ENCODE measurements around the gene MLIP.

The MLIP gene

DNA sequence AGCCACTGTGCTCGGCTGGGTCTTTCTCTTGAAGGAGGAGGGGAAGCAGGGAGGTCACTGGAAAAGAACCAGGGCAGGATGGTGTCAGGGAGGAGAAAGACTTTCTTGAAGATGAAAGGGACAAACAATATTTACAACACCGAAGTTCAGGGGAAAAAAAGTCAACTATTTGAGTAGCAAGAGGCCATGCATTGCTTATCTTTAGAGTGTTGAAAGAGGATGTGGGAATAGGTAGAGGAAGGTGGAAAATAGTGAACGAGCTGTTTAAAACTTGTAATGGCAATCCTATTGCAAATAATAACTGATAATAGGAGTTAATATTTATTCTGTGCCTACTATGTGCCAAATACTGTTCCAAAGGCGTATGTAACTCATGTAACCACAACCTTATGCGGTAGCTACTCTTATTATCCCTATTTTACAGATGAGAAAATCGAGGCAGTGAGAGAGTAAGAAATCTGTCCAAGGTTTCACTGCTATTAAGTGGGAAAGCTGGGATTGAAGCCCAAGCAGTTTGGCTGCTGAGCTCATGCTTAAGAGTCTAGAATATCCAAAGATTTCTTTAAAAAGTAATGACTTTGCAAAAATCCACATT lies 12.7 kb upstream of the MLIP start:
- DNase-seq = no peak

DNA sequence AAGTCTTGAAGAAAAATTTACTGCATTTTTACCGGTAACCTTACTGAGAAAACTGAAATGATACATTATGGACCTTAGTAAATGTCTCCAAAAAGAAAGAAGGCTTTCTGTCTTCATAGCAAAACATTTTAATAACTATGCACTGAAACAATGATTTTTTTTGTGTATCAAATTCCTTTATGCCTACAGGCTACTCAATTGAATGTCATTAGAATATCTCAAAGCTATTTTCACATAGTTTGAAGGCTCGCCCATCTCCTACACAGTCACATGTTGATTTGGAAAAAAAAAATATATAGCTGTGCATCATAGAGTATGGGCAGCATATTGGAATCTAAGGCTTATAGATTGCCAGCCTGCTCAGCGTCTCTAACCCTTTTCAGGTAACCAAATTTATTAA lies 12.0 kb upstream of the MLIP start:
- no peak for DNase-seq

DNA sequence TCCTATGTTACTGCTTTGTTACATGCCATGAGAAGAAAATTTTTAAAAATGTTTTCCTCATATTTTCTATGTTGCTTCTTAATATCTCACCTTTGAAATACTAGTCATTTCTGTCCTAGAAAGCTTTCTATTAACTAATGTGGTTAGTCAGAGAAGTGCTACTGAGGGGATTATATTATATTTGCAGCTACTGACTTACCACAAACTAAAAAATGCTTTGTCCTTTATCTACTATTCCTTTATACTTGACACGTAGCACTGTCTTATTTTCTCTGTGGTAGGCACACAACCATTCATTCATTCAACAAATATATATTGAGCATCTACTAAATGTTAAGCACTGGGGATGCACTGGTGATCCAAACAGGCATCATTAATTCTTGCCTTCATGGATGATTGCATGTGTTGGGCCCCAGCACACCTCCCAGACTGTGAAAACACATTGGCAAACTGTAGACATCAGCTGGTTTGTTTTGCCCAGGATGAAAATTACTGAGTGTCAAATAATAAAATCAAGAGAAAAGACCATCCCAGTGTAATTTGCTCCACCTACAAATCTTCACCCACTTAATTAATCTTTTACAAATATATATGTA lies 10.7 kb upstream of the MLIP start:
- no peak for DNase-seq

DNA sequence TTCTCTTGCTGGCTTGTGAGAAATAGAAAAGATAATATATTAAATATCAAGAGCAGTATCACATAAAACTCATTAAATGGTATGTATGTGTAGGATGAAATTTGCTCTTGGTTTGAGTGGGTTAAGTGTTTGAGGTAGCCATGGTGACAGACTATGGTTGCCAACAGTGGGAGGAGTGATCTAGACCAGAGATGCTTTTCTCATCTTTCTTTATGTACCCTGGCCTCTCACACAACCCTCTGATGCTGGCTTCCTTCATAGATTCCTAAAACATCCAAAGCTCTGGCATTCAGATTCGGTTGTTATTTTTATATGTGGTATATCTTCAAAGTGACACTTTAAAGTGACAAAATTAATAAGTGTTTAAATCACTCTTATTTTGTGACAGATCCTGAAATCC lies 9.0 kb upstream of the MLIP start:
- no peak for DNase-seq

DNA sequence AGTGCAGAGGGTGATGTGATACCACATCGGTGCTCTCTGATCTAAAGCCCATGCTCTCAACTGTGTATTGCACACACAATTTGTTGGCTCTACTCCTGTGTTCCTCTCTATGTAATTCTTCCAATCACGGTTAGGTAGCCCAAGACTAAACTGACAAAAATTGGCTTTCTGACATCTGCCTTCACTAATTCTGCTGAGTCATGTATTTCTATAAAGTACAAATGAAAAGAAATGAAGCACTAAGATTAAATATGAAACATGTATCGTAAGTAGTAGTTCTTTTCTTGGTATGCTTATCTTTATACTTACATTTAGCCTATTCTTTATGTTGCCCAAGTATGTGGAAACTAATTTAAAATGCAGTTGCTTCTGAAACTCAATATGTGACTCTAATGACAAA lies 7.7 kb upstream of the MLIP start:
- no peak for DNase-seq

DNA sequence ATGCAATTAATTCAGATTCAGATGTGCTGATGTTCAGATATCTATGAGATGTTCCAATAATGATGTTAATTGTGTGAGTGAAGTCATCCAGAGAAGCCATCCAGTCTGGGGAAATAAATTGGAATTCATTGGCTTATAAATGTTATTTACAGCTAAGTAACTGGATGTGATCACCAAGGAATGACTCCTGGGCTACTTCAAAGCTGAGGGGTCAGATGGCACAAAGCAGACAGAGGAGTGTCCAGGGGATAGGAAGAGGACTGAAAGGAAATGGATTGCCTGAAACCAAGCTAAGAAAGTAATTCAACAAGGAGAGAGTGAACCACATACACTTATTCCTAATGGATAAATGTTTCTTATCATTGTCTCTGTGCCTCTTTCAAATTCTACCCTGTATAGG lies 4.5 kb upstream of the MLIP start:
- no peak for DNase-seq

DNA sequence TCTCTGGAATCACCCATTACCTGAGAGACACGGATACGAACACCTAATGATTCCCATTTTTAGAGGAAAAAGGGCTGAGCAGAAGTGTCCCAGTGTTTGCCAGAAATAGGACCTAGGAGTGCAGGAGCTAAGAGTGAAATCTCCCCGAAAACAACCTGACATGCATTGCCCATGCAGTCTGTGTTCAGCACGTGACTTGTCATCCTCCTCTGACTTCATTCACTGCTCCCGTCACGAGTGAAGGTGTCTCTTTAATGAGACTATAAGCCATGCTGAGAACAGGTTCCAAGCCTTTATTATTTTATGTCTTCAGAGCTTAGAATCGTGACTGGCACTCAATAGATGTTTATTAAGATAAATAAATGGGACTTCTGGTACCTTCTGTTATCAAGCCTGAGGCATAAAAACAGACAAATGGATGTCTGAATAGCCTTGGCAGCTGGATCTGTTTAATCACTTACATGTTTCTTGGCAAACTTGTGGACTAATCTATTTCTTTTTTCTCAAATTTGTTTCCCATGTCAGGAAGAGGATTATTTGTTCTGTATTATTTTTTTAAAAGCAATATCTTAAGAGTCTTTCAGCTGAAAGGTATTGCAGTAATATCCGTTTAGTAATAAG lies 3.7 kb upstream of the MLIP start:
- no peak for DNase-seq

DNA sequence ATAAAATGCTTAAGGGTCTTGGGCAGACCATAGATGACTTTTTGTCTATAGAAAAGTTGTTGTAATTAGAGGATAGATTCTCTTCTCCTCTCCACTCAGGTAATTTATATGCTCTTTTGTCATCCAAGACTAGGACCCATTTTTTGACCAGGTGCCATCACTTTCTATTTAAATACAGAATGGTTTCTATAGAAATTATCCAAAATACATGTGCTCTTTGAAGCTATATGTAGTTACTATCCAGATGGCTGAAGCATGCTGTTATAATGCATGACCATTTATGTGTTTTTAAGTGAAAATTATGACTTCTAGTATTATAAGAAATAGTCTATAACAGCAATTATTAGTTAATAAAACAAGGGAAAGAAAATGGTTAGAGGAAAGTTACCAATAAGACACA lies 3.0 kb upstream of the MLIP start:
- DNase-seq = no peak

DNA sequence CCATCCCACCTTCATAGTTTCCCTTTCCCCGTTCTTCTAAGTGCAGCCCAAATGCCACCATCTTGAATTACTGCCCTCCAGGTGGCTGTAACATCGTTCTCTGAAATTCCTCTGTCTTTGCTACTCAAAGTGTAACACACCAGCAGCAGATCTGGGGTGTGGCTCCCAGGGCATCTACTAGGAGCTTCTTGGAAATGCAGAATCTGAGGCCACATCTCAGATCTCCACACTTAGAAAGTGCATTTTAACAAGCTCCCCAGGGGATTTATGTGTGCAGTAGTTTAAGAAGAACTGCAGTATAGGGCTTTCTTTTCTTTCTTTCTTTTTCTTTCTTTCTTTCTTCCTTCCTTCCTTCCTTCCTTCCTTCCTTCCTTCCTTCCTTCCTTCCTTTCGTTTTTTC lies 1.7 kb upstream of the MLIP start:
- DNase-seq = no peak

DNA sequence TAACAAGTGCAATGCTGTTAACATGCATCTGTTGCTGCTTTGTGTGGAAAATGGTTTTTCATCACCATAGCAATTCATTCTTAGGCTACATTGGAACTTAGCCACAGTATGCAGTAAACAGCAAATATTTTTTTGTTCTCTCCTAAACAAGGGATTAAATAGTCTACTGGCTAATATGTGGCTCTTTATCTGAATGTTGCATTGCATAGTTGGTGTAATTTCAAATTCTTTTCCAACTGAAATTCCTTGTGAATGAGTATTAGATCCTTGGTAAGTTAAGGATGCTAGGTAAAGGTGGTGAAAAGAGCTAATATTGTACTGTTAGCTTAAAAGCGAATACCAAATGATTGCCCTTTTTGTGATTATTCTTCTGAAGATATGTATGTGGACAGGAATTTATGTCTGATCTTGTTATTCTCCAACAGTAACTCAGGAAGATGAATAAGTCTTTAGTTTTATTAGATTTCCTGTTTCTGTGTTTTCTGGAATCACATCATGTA lies 958 bp downstream of the MLIP start:
- no peak for DNase-seq

DNA sequence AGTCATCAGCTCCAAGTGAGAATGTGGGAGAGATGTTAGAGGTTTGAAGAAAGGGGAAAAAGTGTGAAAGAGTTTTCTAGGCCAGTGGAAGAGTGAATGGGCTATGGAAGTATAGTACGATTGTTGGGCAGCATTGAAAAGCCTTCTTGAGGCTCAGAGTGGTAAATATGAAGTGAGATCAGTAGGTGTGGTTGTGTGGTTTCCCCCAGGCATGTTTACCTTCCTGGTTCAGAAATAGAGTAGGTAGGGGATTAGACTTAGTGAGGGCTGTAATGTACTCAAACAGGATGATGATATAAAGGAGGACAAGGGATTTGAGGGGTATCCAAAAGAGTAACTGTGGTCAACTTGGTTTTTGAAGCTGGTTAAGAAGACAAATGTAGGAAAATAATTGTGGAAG lies 3.7 kb downstream of the MLIP start:
- DNase-seq = no peak

DNA sequence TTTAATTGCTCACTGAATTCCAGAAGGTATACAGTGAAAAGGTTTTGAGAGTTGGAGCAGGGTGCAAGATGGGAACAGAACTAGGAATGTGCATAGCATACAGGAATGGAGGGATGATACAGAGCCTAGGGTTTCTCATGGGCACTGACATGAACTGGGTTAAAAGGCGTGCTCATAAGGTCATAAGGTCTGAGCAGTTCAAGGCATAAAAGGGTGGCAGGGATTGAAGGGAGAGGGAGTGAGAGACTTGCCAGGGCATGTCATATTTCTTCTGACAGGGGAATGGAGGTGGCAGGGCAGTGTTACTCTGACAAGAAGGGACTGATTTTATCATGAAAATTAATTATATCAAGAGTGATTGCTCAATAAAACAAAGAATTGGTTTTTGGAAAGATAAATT lies 4.7 kb downstream of the MLIP start:
- no peak for DNase-seq

DNA sequence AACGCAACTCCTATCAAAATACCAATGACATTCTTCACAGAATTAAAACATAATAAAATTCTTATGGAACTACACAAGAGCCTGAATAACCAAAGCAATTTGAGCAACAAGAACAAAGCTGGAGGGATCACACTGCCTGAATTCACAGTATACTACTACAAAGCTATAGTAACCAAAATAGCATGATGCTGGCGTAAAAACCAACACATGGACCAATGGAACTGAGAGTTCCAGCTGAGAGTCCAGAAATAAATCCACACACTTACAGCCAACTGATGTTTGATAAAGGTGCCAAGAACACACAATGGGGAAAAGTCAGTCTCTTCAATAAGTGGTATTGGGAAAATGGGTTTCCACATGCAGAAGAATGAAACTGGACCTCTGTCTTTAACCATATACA lies 6.9 kb downstream of the MLIP start:
- no peak for DNase-seq

DNA sequence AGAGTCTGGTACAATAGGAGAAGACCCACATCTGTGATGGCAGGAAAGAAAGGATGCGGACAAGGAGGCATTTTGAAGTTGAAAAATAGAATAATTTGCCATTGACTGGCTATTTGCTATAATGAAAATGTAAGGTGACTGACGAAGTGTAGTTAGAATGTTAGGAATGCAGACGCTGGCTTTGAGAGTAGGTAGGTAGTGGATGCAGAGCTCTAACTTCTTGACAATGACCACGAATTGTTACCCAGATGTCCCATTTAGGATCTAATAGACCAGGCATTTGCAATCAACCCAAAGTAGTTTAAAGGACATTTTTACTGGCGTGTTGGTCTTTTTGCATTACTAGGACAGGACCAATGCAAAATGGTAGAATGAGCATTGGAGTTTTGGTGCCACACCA lies 14.2 kb downstream of the MLIP start:
- no peak for DNase-seq

DNA sequence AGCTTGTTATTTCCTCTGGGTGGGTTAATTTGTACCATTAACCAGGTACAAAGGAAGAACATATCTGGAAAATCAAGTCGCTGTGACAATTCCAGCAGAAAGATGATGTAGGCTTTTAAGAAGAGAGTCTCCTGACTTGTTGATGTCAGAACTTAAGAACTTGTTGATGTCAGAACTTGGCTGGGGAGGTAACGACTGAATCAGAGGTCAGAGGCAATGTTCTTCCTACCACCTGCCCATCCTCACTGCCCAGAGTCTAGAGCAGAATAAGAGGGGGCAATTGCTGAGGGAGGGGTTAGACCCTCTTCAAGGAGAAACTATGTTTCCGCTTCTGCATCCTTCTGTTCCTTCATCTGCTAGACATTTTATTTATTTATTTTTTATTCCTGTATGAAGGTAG lies 18.9 kb downstream of the MLIP start:
- no peak for DNase-seq

DNA sequence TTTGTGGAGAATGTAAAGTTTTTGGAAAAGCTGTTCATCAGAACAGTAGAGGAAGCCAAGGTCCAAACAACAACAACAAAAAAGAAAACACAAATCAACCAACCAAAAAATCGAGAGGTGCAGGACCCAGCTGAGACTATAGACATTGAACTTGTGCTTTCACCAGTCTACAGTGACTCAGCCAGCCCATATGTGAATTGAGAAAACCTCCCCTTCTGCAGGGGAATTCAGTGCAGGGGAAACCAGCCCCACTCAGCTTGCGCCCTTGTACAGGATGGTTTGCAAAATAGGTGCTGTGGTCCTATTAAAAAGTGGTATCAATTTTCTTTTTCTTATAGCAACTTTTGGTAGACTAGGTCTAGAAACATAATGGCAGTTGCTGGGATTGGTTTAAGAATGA lies 21.3 kb downstream of the MLIP start:
- DNase-seq = no peak

DNA sequence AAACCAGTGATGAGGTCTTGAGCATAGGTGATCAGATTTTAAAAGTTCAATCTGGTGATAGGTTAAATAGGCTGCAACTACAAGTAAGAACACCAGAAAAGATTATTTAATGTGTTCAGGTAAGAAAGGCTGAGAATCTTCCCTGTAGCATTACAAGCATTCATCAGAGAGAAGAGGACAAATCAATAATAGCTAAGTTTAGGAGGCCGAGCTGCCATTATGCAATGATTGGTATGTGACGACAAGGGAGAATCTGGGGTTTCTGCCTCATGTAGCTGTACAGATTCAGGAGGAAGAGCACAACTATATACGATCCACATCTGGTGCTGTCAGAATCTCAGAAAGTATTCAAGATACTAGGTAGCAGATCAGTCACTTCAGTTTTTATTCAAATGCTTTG lies 21.9 kb downstream of the MLIP start:
- no peak for DNase-seq

DNA sequence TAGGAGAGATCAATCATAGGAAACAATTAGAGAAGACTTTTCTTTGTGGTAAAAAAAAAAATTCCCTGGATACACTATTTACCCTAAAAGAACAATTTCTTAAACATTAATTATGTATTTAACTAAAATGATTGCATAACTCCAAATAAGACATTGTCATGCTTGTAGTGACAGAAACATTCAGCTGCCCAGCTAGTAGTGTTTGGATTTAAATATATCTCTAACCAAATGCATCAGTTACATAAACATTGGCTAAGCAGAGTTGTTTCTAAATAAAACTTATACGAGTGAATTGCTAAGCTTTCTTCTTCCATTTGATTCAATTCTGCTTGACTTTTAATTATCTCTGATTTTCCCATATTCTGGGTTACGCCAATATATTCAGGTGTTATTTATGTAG lies 23.7 kb downstream of the MLIP start:
- DNase-seq = no peak

DNA sequence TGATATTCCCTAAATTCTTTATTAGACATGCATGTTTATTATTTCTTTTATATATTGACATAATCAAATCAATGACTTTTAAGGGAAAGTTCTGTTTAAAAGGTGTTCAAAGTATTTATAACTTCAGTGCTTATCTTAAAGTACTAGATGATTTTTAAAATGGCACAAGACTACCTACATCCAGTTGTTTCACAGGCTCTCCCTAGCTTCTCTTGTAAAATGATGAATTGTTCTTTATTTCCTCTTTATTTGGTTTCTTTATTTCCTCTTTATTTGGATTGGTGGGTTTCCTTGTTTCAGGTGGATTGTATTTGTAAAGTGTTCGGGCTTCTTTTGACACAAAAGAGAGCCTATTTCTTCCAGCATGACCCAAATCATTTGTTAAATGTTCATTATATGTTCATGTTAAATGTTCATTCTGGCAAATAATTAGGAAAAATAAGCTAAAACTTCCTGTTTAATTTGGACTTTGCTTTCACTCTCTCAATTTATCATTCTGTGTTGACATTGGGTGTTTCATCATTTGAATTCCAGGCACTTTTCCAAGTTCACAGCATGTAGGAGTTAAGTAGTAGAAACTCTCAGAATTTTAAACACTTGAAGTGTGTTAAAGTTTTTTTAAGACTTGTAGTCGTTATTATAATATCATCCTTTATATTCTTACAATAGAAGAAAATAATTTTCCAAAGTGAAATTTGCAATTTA lies 24.6 kb downstream of the MLIP start:
- DNase-seq = no peak

DNA sequence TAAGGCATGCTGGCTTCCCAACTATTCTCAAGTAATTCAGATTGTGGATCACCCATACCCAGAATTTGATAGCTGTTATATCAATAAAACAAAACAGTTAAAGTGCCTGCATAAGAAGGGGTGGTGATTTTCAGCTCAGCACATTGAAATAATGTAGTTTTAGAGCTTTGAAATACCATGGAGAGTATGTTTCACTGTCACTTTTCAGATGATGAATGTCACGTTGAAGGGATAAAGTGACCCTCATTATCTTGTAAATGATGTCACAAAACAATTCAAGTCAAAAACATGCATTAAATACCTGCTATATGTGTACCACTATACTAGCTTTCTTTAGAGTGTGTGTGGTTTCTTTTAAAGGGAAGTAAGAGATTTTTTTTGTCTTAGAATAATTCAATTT lies 27.6 kb downstream of the MLIP start:
- DNase-seq = no peak

DNA sequence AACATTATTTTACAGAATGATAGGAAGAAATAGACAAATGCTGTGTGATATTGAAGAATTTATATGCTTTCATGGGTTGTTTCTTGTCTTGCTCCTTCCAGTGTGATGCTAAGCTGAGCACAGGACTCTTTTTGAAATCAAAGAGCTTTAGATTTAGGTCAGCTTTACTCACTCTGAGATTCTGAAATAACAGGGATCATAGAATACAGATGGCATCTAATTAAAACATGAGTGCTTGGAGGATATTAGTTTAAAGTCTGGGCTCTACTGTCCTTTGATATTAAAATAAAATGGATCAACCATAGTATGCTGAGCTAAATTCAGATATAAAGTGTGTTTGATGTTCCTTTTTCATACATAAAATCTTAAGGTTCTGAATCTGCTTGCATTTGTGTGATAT lies 29.6 kb downstream of the MLIP start:
- no peak for DNase-seq

DNA sequence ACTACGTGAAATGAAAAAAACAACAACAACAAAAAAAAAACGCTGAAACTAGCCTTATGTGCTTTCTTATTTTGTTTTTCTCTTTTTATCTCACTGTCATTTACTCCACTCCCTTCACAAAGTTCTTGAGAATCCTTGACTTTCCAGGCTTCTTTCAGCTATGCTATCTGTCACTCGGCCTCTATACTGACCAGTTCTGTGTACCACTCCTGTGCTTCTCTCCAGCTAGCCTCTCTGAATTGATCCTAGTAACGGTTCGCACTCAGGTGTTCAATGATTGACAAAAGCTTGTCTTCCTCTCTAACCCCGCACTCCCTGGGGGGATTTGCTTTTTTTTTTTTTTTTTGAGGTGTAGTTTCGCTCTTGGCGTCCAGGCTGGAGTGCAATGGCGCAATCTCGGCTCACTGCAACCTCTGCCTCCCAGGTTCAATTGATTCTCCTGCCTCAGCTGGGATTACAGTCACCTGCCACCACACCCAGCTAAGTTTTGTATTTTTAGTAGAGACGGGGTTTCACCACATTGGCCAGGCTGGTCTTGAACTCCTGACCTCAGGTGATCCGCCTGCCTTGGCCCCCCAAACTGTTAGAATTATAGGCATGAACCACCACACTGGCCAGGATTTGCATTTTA lies 31.8 kb downstream of the MLIP start:
- no peak for DNase-seq

DNA sequence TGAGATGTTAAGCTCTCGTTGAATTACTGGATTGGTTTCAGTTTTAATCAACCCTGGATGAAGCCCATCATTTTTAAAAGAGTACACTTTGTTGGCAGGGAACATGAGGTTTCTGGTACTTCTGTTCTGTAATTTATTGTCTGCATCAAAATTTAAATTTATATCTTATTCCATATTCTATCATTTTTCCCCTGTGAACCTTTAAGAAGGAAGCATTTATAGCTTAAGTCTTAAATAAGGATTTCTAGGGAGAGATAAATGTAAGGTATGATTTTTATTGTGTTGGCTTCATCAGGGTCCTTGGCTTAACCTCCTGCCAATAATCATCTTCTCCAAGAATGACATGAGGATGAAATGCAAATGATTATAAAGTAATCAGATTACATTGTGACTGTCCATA lies 40.6 kb downstream of the MLIP start:
- DNase-seq = no peak

Data from CD4-positive, alpha-beta T cell treated with Interleukin-4 for 1 hour (primary cell).